NCI-H1694 treated with DMSO at 0.1 percent for 48 hours (cell line): ENCODE measurements around the gene CLEC4C.
"Not testable (repeated sequence)": the region's sequence is repeated elsewhere in the genome, so short reads cannot be mapped to it uniquely, and the experiment has no call there.

Experiments used
- DNase-seq: peaks from one replicate; lab custom pipeline; 2025; lab: John Stamatoyannopoulos, UW

CLEC4C gene, protein sequence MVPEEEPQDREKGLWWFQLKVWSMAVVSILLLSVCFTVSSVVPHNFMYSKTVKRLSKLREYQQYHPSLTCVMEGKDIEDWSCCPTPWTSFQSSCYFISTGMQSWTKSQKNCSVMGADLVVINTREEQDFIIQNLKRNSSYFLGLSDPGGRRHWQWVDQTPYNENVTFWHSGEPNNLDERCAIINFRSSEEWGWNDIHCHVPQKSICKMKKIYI

DNA sequence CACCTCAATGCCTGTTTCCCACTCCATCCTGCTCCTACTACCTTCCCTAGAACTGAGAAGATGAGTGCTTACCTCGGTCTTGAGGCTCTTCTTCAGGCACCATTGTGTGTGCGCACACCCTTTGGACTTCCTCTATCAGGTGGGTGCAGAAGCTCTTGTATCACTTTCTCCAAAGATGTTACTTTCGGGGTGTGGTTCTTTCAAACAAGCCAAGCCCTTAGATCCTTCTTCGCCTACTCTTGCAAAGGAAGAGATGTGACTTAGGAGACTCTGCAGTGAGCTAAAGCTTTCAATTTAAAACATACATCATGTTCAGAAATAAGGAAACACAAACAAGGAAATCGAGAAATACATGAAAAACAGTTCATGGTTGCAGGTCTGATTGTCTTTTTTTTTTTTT lies at the start of gene CLEC4C:
Gene CLEC4C, minus strand, starts transcription at position 130 of the 400 bp plus-strand sequence. Its CDS starts 27 bp downstream, at position 103.
- DNase-seq = no peak

DNA sequence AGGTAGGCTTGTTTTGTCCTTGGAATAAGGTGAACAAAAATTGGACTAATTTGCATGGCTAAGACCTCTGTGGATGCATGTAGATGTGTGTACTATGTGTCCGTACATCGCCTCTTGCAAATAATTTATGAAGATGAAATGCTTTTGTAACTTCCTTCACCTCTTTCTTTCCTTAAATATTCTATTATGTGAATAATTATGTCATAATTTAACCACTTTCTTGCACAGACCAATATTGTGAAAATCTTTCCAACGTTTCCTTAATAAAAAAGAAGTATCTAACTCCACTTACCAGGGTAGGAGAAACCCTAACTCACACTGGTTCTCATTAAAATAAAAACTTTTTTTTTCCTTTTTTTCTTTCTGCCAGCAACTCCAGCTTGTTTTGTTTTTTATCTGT lies 46.0 kb upstream of the CLEC4C start:
- DNase-seq = no peak

DNA sequence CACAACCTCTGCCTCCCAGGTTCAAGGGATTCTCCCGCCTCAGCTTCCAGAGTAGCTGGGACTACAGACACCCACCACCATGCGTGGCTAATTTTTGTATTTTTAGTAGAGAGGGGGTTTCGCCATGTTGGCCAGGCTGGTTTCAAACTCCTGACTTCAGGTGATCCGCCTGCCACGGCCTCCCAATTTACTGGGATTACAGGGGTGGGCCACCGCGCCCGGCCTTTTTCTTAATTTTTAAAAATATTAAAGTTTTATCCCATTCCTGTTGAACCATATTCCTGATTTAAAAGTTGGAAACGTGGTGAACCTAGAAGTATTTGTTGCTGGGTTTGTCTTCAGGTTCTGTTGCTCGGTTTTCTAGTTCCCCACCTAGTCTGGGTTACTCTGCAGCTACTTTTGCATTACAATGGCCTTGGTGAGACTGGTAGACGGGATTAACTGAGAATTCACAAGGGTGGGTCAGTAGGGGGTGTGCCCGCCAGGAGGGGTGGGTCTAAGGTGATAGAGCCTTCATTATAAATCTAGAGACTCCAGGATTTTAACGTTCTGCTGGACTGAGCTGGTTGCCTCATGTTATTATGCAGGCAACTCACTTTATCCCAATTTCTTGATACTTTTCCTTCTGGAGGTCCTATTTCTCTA lies 41.8 kb upstream of the CLEC4C start, which contains the start of gene NANOG:
Gene NANOG, plus strand, starts transcription at position 519 of the 645 bp plus-strand sequence. CDS start 213 bp downstream, outside the sequence.
- not testable (repeated sequence) for DNase-seq

GRCh38 chr12:7788294-7788660 lies 41.1 kb upstream of the CLEC4C start:
- no peak for DNase-seq

GRCh38 chr12:7787574-7788293 lies 40.6 kb upstream of the CLEC4C start:
- no peak for DNase-seq

DNA sequence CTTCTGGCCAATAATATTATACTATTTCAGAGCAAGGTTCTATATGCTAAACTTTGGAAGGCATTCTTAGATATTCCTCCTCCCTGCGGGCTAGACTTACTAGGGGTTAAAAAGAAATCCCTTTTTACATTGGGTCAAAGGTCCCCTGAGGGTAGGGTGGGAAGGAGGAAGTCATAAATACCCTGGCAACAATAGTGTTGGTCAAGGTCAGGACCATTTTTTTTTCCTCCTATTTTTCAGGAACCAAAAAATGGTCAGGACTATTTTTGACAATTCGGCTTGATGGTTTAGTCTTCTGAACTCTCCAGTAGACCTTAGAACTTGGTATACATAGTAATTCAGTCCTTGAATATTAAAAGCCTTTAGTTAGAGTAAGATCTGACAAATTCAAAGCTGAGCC lies 37.5 kb upstream of the CLEC4C start:
- DNase-seq = no peak

- DNase-seq = not testable (repeated sequence)
Measured at GRCh38 chr12:7783433-7783832, 36.3 kb upstream of the CLEC4C start.

GRCh38 chr12:7782055-7782454 lies 34.9 kb upstream of the CLEC4C start:
- no peak for DNase-seq

GRCh38 chr12:7781274-7781673 lies 34.1 kb upstream of the CLEC4C start:
- DNase-seq = no peak

- DNase-seq = no peak
Measured at GRCh38 chr12:7769999-7770398, 22.8 kb upstream of the CLEC4C start.

- no peak for DNase-seq
Measured at GRCh38 chr12:7758766-7759140, 11.6 kb upstream of the CLEC4C start.

DNA sequence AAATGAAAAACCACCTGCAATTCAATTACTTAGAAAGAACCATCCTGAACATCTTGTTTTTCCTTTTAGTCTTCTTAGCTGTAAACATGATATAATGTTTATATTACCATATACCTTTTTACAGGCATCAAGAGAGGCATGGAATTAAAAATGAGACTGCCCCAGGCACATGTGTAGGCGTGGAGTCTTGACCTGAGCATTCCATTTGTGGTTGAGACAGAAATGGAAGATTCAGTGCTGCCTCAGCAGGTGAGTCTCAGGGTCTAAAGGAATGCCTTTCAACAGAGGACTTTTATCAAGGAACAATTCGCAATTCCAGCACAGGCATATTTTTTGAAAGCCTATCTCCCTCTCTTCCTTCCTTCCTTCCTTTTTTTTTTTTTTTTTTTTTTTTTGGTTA lies 9.8 kb upstream of the CLEC4C start:
- DNase-seq = no peak

GRCh38 chr12:7755668-7756067 lies 8.5 kb upstream of the CLEC4C start:
- not testable (repeated sequence) for DNase-seq

GRCh38 chr12:7751941-7752922 lies 5.1 kb upstream of the CLEC4C start:
- not testable (repeated sequence) for DNase-seq

- DNase-seq = no peak
Measured at GRCh38 chr12:7751394-7751793, 4.2 kb upstream of the CLEC4C start.

DNA sequence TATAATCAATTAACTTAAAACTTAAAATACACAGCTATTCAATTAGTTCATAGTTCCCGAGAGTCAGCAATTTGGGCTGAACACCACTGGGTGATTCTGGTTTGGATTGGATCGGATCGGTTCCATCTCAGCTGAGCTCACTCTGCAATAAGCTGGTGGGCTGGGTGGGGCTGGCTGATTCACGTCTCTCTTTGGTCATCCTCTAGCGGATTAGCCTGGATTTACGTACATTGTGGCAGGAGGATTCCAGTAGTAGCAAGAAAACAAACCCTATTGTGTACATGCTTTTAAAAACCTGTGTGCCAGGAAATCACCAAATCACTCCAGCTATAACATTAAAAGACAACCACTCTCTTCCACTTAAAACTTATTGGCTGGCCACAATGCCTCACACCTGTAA lies 3.2 kb upstream of the CLEC4C start:
- DNase-seq = no peak

DNA sequence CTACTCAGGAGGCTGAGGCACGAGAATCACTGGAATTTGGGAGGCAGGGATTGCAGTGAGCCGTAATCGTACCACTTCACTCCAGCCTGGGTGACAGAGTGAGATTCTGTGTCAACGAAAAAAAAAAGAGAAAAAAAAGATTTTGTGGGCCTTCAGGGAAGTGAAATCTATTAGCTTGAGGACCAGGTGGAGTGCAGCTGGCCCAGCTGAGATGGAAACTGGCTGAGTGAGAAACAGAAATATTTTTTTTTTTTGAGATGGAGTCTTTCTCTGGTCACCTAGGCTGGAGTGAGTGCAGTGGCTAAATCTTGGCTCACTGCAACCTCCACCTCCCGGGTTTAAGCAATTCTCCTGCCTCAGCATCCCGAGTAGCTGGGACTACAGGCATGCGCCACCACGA lies 2.3 kb upstream of the CLEC4C start:
- no peak for DNase-seq

DNA sequence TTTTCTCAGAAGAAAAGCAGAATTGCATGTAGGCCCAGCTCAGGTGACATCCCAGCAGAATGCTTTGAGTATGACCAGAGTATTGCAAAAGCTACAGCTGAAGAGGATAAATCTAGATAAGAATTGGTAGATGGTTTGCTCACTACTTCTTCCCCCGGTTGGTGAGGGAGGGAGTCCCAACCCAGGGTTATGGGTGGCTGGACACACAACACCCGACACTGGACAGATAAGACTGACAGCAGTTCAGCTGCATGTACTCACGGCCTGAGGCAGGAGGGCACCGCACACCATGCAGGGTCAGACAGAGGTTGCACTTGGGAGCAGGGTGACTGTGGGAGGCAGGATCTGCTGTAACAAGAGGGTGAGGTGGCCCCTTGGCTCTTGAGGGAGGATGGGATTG lies 1.7 kb upstream of the CLEC4C start:
- no peak for DNase-seq

DNA sequence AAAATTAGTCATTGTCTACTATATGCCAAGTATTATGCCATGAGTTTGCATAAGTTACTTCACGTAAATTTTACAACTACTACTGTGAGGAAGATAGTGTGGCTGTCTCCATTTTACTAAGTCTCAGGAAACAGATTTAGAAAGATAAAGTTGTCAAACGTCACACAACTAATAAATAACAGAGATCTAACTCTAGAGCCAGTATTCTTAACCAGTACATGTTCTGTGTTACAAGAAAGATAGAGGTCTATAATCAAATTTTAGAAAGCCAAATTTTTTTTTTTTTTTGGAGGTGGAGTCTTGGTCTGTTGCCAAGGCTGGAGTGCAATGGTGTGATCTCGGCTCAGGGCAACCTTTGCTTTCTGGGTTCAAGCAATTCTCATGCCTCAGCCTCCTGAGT lies 14.2 kb downstream of the CLEC4C start:
- no peak for DNase-seq

GRCh38 chr12:7731486-7731885 lies 15.7 kb downstream of the CLEC4C start:
- no peak for DNase-seq

- not testable (repeated sequence) for DNase-seq
Measured at GRCh38 chr12:7730984-7731383, 16.2 kb downstream of the CLEC4C start.

GRCh38 chr12:7729746-7730145 lies 17.4 kb downstream of the CLEC4C start:
- DNase-seq = no peak
